Keratinocyte (primary cell): Measurements from ENCODE around the gene FTCD. TPM values are rescaled to one million over a fixed set of nuclear protein-coding genes. Genes with fewer than 3 reads are reported as not detected.

Experiments
- DNase-seq: peaks from one replicate; pipeline ENCODE4 v3.0.0-alpha.2; 2011; ENCODE audit warnings: low read depth, missing footprints, low spot score
- FAIRE-seq: peaks from 2 replicates; lab custom pipeline; 2011; peaks lifted over from hg19 to GRCh38; lab: Jason Lieb, UNC
- H2AFZ ChIP-seq: 2 replicates; pipeline ENCODE4 v1.6.0; 2012; ENCODE audit warnings: low read length, control low read depth, inconsistent platforms; ENCODE audit not compliant: control insufficient read depth
- H3K27ac ChIP-seq: 2 replicates; pipeline ENCODE4 v1.5.1; 2011; ENCODE audit warnings: low read length; ENCODE audit not compliant: control insufficient read depth, insufficient read depth
- H3K27me3 ChIP-seq: 3 replicates; pipeline ENCODE4 v1.6.0; 2011; ENCODE audit warnings: low read length; ENCODE audit not compliant: control insufficient read depth, insufficient read depth; ENCODE audit errors: extremely low read depth
- H3K36me3 ChIP-seq, 2 experiments: 2 replicates in 1 of 2; 3 replicates in 1 of 2; pipeline ENCODE4 v1.5.1; 2011; ENCODE audit warnings: low read length in 2 of 2, mild to moderate bottlenecking in 1 of 2; ENCODE audit not compliant: control insufficient read depth in 2 of 2, insufficient read depth in 2 of 2; ENCODE audit errors: extremely low read depth in 1 of 2
- H3K4me1 ChIP-seq: 3 replicates; pipeline ENCODE4 v1.5.1; 2011; ENCODE audit warnings: low read length; ENCODE audit not compliant: control insufficient read depth, insufficient read depth; ENCODE audit errors: extremely low read depth
- H3K4me2 ChIP-seq: 3 replicates; pipeline ENCODE4 v1.6.0; 2011; ENCODE audit warnings: low read depth, low read length; ENCODE audit not compliant: control insufficient read depth, insufficient read depth; ENCODE audit errors: extremely low read depth
- H3K4me3 ChIP-seq, 3 experiments: fragments of 200-600 bp in 1 of 3; sonication (generic) in 1 of 3; 2 replicates in 2 of 3; 3 replicates in 1 of 3; pipeline ENCODE4 v1.5.1; 2011 to 2016; ENCODE audit warnings: low read length in 3 of 3, mild to moderate bottlenecking in 3 of 3, control low read depth in 2 of 3, inconsistent platforms in 1 of 3, low read depth in 1 of 3, mixed read lengths in 1 of 3, mixed run types in 1 of 3, moderate library complexity in 1 of 3; ENCODE audit not compliant: control insufficient read depth in 2 of 3, insufficient read depth in 2 of 3; ENCODE audit errors: extremely low read depth in 1 of 3
- H3K79me2 ChIP-seq: 2 replicates; pipeline ENCODE4 v1.6.0; 2012; ENCODE audit warnings: low read length; ENCODE audit not compliant: control insufficient read depth, insufficient read depth
- H3K9ac ChIP-seq: 3 replicates; pipeline ENCODE4 v1.6.0; 2011; ENCODE audit warnings: low read length; ENCODE audit not compliant: control insufficient read depth, insufficient read depth; ENCODE audit errors: extremely low read depth
- H3K9me1 ChIP-seq: 3 replicates; pipeline ENCODE4 v1.6.0; 2011; ENCODE audit warnings: low read length; ENCODE audit not compliant: control insufficient read depth, insufficient read depth; ENCODE audit errors: extremely low read depth
- H3K9me3 ChIP-seq: 2 replicates; pipeline ENCODE4 v1.5.1; 2012; ENCODE audit warnings: low read depth, low read length; ENCODE audit not compliant: control insufficient read depth
- H4K20me1 ChIP-seq: 3 replicates; pipeline ENCODE4 v1.6.0; 2011; ENCODE audit warnings: low read length; ENCODE audit not compliant: control insufficient read depth, insufficient read depth; ENCODE audit errors: extremely low read depth
- CTCF ChIP-seq, 3 experiments: IDR thresholded peaks in 1 of 3; conservative IDR thresholded peaks in 1 of 3; optimal IDR thresholded peaks in 1 of 3; 2 replicates in 2 of 3; 3 replicates in 1 of 3; pipeline versions ENCODE3 to v1.5.1; 2011; ENCODE audit warnings: low read length in 3 of 3, mild to moderate bottlenecking in 3 of 3, moderate library complexity in 2 of 3, control low read depth in 1 of 3, inconsistent platforms in 1 of 3; ENCODE audit not compliant: insufficient read depth in 2 of 3; ENCODE audit errors: extremely low read depth in 1 of 3
- EZH2 ChIP-seq: IDR thresholded peaks from one replicate; pipeline ENCODE4 v1.6.1; 2012; ENCODE audit warnings: inconsistent platforms, mild to moderate bottlenecking, low read length, moderate library complexity
- dilution Hi-C: fragments of 300-500 bp; cut with MboI; formaldehyde crosslinking; loops from one replicate; pipeline ENCODE4 v1.7.0; 2020; ENCODE audit warnings: low sequenced_read_pairs; ENCODE audit not compliant: extremely low pct_ligation_motif_present
- polyA plus RNA-seq, 5 experiments: library from polyadenylated mRNA; depleted of rRNA in 3 of 5; stranded (reverse) in 3 of 5; stranded (forward) in 1 of 5; unstranded in 1 of 5; fragments of >200 nt; gene quantifications; 1 replicate in 1 of 5; 2 replicates in 3 of 5; 3 replicates in 1 of 5; pipeline versions ENCODE4 v1.2.1 to v1.2.3, GENCODE V29; 2011 to 2012; ENCODE audit warnings: missing spikeins in 2 of 5, low read depth in 1 of 5, low replicate concordance in 1 of 5

Gene FTCD
- polyA plus RNA-seq, 1 donor (not counting 4 experiments of a cell fraction or from before 2014, with no cell fraction given) = not detected

- DNase-seq (no peak), FAIRE-seq (no peak)
- Histone ChIP-seq H3K4me3 (no peak overlapping the region), H3K27ac (no peak overlapping the region), H3K4me1 (no peaks in the 10 kb centered on the region), H4K20me1 (no peaks in the 10 kb centered on the region), H3K36me3 (no peaks in the 10 kb centered on the region), H3K4me2 (no peak overlapping the region), H3K9ac (no peak overlapping the region), H3K27me3 (peaks cover 14% of the 10 kb centered on the region), H3K9me1 (no peaks in the 10 kb centered on the region), H2AFZ (no peak overlapping the region), H3K9me3 (no peaks in the 10 kb centered on the region), H3K79me2 (no peaks in the 10 kb centered on the region)
- dilution Hi-C loops = no loop called here
- no peak for TF ChIP-seq EZH2
- no peak for TF ChIP-seq CTCF (optimal IDR thresholded peaks at IDR 0.05 in 1 of 3, IDR thresholded peaks at IDR 0.05 in 1 of 3, conservative IDR thresholded peaks at IDR 0.05 in 1 of 3; ENCODE audit: extremely low read depth in 1 of 3, insufficient read depth in 2 of 3, low read length in 3 of 3)
Observed at GRCh38 chr21:46161633-46162592, 6.5 kb upstream of the FTCD start.

GRCh38 chr21:46160907-46161632, 5.7 kb upstream of the FTCD start:
- H3K4me1 ChIP-seq = no peaks in the 10 kb centered on the region
- no peaks in the 10 kb centered on the region for H3K79me2 ChIP-seq
- peaks cover 14% of the 10 kb centered on the region for H3K27me3 ChIP-seq
- FAIRE-seq (no peak), DNase-seq (no peak)
- H3K36me3 ChIP-seq = no peaks in the 10 kb centered on the region
- H3K9me3 ChIP-seq = no peaks in the 10 kb centered on the region
- no peak overlapping the region for H3K4me2 ChIP-seq
- H3K27ac ChIP-seq = no peak overlapping the region
- H4K20me1 ChIP-seq = no peaks in the 10 kb centered on the region
- dilution Hi-C loops = no loop called here
- TF ChIP-seq CTCF (optimal IDR thresholded peaks at IDR 0.05 in 1 of 3, IDR thresholded peaks at IDR 0.05 in 1 of 3, conservative IDR thresholded peaks at IDR 0.05 in 1 of 3; ENCODE audit: extremely low read depth in 1 of 3, insufficient read depth in 2 of 3, low read length in 3 of 3) (no peak), EZH2 (no peak)
- no peak overlapping the region for H3K4me3 ChIP-seq
- no peak overlapping the region for H2AFZ ChIP-seq
- no peak overlapping the region for H3K9ac ChIP-seq
- no peaks in the 10 kb centered on the region for H3K9me1 ChIP-seq
